ENCODE results near the gene NHLRC2. TPM values are rescaled to one million over a fixed set of nuclear protein-coding genes. Genes with fewer than 3 reads are reported as not detected.
"Not testable (repeated sequence)": the region's sequence is repeated elsewhere in the genome, so short reads cannot be mapped to it uniquely, and the experiment has no call there.

Gene NHLRC2
- polyA plus RNA-seq, 1 donor = 28.4 TPM

- no peak for DNase-seq
Measured at GRCh38 chr10:113939212-113939860, 84.9 kb downstream of the NHLRC2 start.

GRCh38 chr10:113941140-113941539 lies 86.7 kb downstream of the NHLRC2 start:
- DNase-seq = no peak

- not testable (repeated sequence) for DNase-seq
Measured at GRCh38 chr10:113943196-113943595, 88.7 kb downstream of the NHLRC2 start.

- DNase-seq = no peak
Measured at GRCh38 chr10:113945075-113945686, 90.7 kb downstream of the NHLRC2 start.

GRCh38 chr10:113945687-113946085 lies 91.2 kb downstream of the NHLRC2 start:
- no peak for DNase-seq

GRCh38 chr10:113947184-113948041 lies 93.0 kb downstream of the NHLRC2 start:
- DNase-seq = peak; percentile 27

- no peak for DNase-seq
Measured at GRCh38 chr10:113948048-113948447, 93.6 kb downstream of the NHLRC2 start.

GRCh38 chr10:113950268-113950667 lies 95.8 kb downstream of the NHLRC2 start:
- DNase-seq = no peak

- no peak for DNase-seq
Measured at GRCh38 chr10:113953505-113954272, 99.2 kb downstream of the NHLRC2 start.

- no peak for DNase-seq
Measured at GRCh38 chr10:113954409-113954808, 99.9 kb downstream of the NHLRC2 start.

- DNase-seq = peak; percentile 30
Measured at GRCh38 chr10:113957013-113957412, 102.6 kb downstream of the NHLRC2 start.

GRCh38 chr10:113958631-113959382 lies 104.3 kb downstream of the NHLRC2 start:
- no peak for DNase-seq

- no peak for DNase-seq
Measured at GRCh38 chr10:113959383-113959760, 104.9 kb downstream of the NHLRC2 start.

- DNase-seq = no peak
Measured at GRCh38 chr10:113960617-113961181, 106.2 kb downstream of the NHLRC2 start.

- DNase-seq = no peak
Measured at GRCh38 chr10:113961182-113962031, 106.9 kb downstream of the NHLRC2 start.

GRCh38 chr10:113965077-113965476 lies 110.6 kb downstream of the NHLRC2 start:
- no peak for DNase-seq

- DNase-seq = no peak
Measured at GRCh38 chr10:113965683-113966082, 111.2 kb downstream of the NHLRC2 start.
